HEK293 (cell line): ENCODE results near the gene LDAF1.

Source experiments
- CTCF ChIA-PET: fragments of 350-600 bp; formaldehyde crosslinking; extraction: SDS; loops from one replicate; lab custom pipeline; 2021; ENCODE audit warnings: antibody characterized with exemption; lab: Yijun Ruan, JAX
- POLR2A ChIA-PET: fragments of 300-600 bp; formaldehyde crosslinking; extraction: SDS; loops from one replicate; lab custom pipeline; 2020; ENCODE audit warnings: antibody characterized with exemption, inconsistent platforms; lab: Yijun Ruan, JAX
- H3K27ac ChIP-seq: fragments of 200-500 bp; sonication (Bioruptor generic); 2 replicates; pipeline ENCODE4 v1.5.1; 2014; ENCODE audit warnings: low read depth, low read length, control low read depth, inconsistent platforms; ENCODE audit errors: extremely low read depth
- H3K36me3 ChIP-seq, 2 experiments: fragments of 200-500 bp in 1 of 2; sonication (Bioruptor generic) in 1 of 2; 1 replicate in 1 of 2; 2 replicates in 1 of 2; pipeline ENCODE4 v1.5.1; 2014 to 2017; ENCODE audit warnings: inconsistent platforms in 2 of 2, low read length in 2 of 2; ENCODE audit not compliant: control insufficient read depth in 2 of 2, insufficient read depth in 1 of 2
- H3K4me1 ChIP-seq: fragments of 200-500 bp; sonication (Bioruptor generic); 2 replicates; pipeline ENCODE4 v1.5.1; 2014; ENCODE audit warnings: mild to moderate bottlenecking, low read length, inconsistent platforms; ENCODE audit not compliant: control insufficient read depth, insufficient read depth
- H3K4me3 ChIP-seq: 2 replicates; pipeline ENCODE4 v1.5.1; 2011; ENCODE audit warnings: low read depth, mild to moderate bottlenecking, control low read depth, low read length, moderate library complexity
- H3K9me3 ChIP-seq: fragments of 200-500 bp; sonication (Bioruptor generic); 2 replicates; pipeline ENCODE4 v1.5.1; 2014; ENCODE audit warnings: low read depth, low read length, inconsistent platforms; ENCODE audit not compliant: control insufficient read depth, insufficient read depth
- AEBP2 ChIP-seq: fragments of 450-650 bp; formaldehyde crosslinking; IDR thresholded peaks from 2 replicates; pipeline ENCODE4 v1.5.1; 2016; ENCODE audit warnings: missing biosample characterization, missing genetic modification characterization, borderline replicate concordance
- CTCF ChIP-seq: fragments of 450-650 bp; formaldehyde crosslinking; IDR thresholded peaks from 2 replicates; pipeline ENCODE4 v1.5.1; 2016; ENCODE audit warnings: missing biosample characterization, missing genetic modification characterization
- ELK4 ChIP-seq: IDR thresholded peaks from 2 replicates; pipeline ENCODE4 v1.6.1; 2011; ENCODE audit warnings: mild to moderate bottlenecking, low read depth, low read length, borderline replicate concordance
- IKZF3 ChIP-seq: fragments of 450-650 bp; IDR thresholded peaks from 2 replicates; pipeline ENCODE4 v1.5.0; 2018; ENCODE audit warnings: missing biosample characterization, mild to moderate bottlenecking, missing genetic modification characterization, moderate library complexity
- SCRT2 ChIP-seq: fragments of 450-650 bp; formaldehyde crosslinking; IDR thresholded peaks from 2 replicates; pipeline ENCODE4 v1.5.1; 2016; ENCODE audit warnings: missing biosample characterization, missing genetic modification characterization
- SP3 ChIP-seq: fragments of 450-650 bp; formaldehyde crosslinking; IDR thresholded peaks from 2 replicates; pipeline ENCODE4 v1.5.1; 2016; ENCODE audit warnings: missing biosample characterization, missing genetic modification characterization
- ZBTB7A ChIP-seq: fragments of 450-650 bp; formaldehyde crosslinking; IDR thresholded peaks from 2 replicates; pipeline ENCODE4 v1.5.1; 2016; ENCODE audit warnings: low read depth, missing biosample characterization, missing genetic modification characterization
- ZNF10 ChIP-seq: fragments of 450-650 bp; formaldehyde crosslinking; IDR thresholded peaks from 2 replicates; pipeline ENCODE4 v1.5.1; 2017; ENCODE audit warnings: missing biosample characterization, missing genetic modification characterization
- ZNF157 ChIP-seq: fragments of 450-650 bp; formaldehyde crosslinking; IDR thresholded peaks from 2 replicates; pipeline ENCODE4 v1.5.1; 2016; ENCODE audit warnings: missing biosample characterization, missing genetic modification characterization
- ZNF26 ChIP-seq: fragments of 450-650 bp; formaldehyde crosslinking; IDR thresholded peaks from 2 replicates; pipeline ENCODE4 v1.5.1; 2016; ENCODE audit warnings: missing biosample characterization, missing genetic modification characterization
- ZNF274 ChIP-seq, 2 experiments: fragments of 200-500 bp in 1 of 2; fragments of 450-650 bp in 1 of 2; sonication (Bioruptor generic) in 1 of 2; formaldehyde crosslinking in 1 of 2; IDR thresholded peaks; 2 replicates each; pipeline versions ENCODE4 v1.5.1 to v1.6.1; 2014 to 2016; ENCODE audit warnings: borderline replicate concordance in 1 of 2, inconsistent platforms in 1 of 2, low read length in 1 of 2, missing biosample characterization in 1 of 2, missing genetic modification characterization in 1 of 2
- ZNF394 ChIP-seq: fragments of 450-650 bp; formaldehyde crosslinking; IDR thresholded peaks from 2 replicates; pipeline ENCODE4 v1.5.1; 2016; ENCODE audit warnings: missing biosample characterization, missing genetic modification characterization, mild to moderate bottlenecking, moderate library complexity, borderline replicate concordance
- ZNF624 ChIP-seq: fragments of 450-650 bp; formaldehyde crosslinking; IDR thresholded peaks from 2 replicates; pipeline ENCODE4 v1.5.1; 2017; ENCODE audit warnings: missing biosample characterization, missing genetic modification characterization
- ZNF645 ChIP-seq: fragments of 450-650 bp; formaldehyde crosslinking; IDR thresholded peaks from 2 replicates; pipeline ENCODE4; 2016; ENCODE audit warnings: missing biosample characterization, missing genetic modification characterization

Gene LDAF1

GRCh38 chr16:21199607-21200218 lies 41.2 kb downstream of the LDAF1 start:
- TF ChIP-seq SCRT2 (tag by site-specific recombination) (no peak), CTCF (tag by site-specific recombination) (no peak), ZNF157 (tag by site-specific recombination) (no peak), ZNF274 (IDR thresholded peaks at IDR 0.05; ENCODE audit: low read length) (no peak), ZNF274 (tag by site-specific recombination; IDR thresholded peaks at IDR 0.05; ENCODE audit: borderline replicate concordance) (no peak), ZNF624 (tag by site-specific recombination) (no peak), ZNF645 (no peak), IKZF3 (tag by site-specific recombination) (no peak), ZNF10 (tag by site-specific recombination) (no peak)
- H3K27ac ChIP-seq = no peak overlapping the region
- CTCF ChIA-PET = interaction anchor here (0.6 kb wide), 1 partner anchor 439 kb away, joined by 3 read pairs; no protein-coding TSS in a partner anchor
- H3K4me1 ChIP-seq = no peaks in the 10 kb centered on the region
- H3K4me3 ChIP-seq = no peak overlapping the region
- POLR2A ChIA-PET = interaction anchor here (0.5 kb wide), 1 partner anchor 37 kb away, joined by 3 read pairs; no protein-coding TSS in a partner anchor
- H3K9me3 ChIP-seq = no peaks in the 10 kb centered on the region
- H3K36me3 ChIP-seq = no peaks in the 10 kb centered on the region

GRCh38 chr16:21203155-21203797 lies 44.8 kb downstream of the LDAF1 start:
- Histone ChIP-seq H3K9me3 (no peaks in the 10 kb centered on the region), H3K4me1 (no peaks in the 10 kb centered on the region), H3K27ac (no peak overlapping the region), H3K4me3 (no peak overlapping the region), H3K36me3 (no peaks in the 10 kb centered on the region)
- ChIA-PET POLR2A (no interaction called here), CTCF (interaction anchor here (1.1 to 1.2 kb wide), 2 partner anchors 15 to 1491 kb away, joined by 3 to 4 read pairs; no protein-coding TSS in a partner anchor)
- TF ChIP-seq ZNF26 (tag by site-specific recombination) (no peak), ELK4 (no peak), AEBP2 (tag by site-specific recombination) (no peak), SP3 (tag by site-specific recombination) (no peak), ZBTB7A (no peak), ZNF394 (tag by site-specific recombination) (no peak)
